GM18519 (cell line): ENCODE measurements around the gene PPP1R3F.

ENCODE experiments used
- ATAC-seq: cut with Tn5 transposase; IDR thresholded peaks from one replicate; pipeline ENCODE4 v1.9.1; 2021; ENCODE audit warnings: mild to moderate bottlenecking, moderate library complexity; ENCODE audit not compliant: unreplicated experiment, low FRiP score

PPP1R3F gene, protein sequence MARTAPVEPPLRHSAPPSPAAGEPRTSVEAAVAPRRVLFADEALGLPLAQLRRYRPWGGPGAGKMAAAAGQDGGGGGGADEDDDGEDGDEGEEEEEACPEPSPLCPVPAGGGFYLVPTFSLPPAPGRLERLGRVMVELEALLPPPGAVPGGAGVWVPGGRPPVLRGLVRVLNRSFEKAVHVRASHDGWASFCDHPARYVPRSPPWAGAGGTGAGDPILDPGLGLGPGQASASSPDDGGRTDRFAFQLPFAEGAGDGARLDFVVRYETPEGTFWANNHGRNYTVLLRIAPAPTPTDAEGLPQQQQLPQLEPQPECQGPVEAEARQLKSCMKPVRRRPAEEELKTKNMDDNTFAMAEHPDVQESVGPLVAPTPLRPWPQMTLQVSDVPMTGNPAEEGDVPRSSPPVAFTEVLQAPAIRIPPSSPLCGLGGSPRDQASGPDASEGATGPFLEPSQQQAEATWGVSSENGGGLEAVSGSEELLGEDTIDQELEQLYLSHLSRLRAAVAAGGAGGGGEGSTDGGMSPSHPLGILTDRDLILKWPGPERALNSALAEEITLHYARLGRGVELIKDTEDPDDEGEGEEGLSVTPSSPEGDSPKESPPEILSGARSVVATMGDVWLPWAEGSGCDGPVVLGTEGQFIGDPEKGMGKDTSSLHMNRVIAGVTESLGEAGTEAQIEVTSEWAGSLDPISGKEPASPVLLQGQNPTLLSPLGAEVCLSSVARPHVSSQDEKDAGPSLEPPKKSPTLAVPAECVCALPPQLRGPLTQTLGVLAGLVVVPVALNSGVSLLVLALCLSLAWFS

DNA sequence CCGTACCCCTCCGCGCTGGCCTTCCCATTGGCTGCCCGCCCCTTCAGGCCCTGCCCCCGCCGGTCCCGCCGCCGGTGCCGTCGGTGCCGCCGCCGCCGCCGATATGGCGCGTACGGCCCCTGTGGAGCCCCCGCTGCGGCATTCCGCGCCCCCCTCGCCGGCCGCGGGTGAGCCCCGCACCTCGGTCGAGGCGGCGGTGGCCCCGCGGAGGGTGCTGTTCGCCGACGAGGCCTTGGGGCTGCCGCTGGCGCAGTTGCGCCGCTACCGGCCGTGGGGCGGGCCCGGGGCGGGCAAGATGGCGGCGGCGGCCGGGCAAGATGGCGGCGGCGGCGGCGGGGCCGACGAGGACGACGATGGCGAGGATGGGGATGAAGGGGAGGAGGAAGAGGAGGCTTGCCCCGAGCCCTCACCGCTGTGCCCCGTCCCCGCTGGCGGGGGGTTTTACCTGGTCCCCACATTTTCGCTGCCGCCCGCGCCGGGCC, at the start of gene PPP1R3F:
Gene PPP1R3F (plus strand): TSS at position 27 of the 482 bp plus-strand sequence. CDS start 77 bp downstream, at position 104.
- ATAC-seq: peak; percentile 21

DNA sequence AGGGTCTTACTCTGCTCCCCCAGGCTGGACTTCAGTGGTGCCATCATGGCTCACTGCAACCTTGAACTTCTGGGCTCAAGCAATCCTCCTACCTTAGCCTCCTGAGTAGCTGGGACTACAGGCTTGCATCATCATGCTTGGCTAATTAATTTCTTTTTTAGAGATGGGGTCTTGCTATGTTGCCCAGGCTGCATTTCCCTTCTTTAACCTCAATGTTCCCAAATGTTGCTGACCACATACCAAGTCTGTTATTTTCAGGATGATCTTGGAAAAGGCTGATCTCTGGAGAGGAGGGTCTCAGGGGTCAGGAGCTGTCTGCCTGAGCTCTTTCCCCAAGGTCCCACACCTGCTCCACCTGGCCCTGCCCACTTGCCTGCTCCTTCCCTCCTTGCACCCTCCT, 49.5 kb upstream of the PPP1R3F start:
- no peak for ATAC-seq

DNA sequence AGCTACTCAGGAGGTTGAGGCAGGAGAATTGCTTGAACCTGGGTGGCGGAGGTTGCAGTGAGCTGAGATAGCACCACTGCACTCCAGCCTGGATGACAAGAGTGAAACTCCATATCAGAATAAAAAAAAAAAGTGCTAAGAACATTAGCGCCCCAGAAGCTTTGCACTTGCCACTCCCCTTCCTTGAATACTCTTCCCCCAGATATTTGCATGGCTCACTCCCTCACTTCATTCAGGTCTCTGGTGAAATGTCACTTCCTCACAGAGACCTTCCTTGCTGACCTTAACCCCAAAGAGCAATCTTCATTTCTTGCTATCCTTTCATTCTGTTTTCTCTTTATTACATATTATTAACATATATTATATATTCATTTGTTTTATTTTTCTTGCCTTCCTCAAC, 47.7 kb upstream of the PPP1R3F start:
- no peak for ATAC-seq

DNA sequence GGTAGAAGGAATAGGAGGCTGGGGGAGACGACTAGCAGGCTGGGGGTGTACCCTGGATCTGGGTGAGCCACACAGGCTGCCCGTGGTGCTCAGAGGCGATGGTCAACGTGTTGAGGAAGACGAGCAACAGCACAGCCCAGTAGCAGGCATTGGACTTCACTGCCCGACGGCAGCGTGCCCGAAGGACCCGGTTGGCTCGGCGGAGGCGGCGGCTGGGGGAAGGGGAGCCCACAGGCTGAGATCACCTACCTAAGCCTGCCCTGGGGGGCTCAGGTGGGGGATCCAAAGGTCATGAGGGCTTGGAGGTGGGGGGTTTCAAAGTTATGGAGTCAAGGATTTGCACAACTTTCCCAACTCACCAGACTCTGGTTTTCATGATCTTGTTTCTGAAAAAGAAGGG, 43.7 kb upstream of the PPP1R3F start:
- ATAC-seq: no peak

DNA sequence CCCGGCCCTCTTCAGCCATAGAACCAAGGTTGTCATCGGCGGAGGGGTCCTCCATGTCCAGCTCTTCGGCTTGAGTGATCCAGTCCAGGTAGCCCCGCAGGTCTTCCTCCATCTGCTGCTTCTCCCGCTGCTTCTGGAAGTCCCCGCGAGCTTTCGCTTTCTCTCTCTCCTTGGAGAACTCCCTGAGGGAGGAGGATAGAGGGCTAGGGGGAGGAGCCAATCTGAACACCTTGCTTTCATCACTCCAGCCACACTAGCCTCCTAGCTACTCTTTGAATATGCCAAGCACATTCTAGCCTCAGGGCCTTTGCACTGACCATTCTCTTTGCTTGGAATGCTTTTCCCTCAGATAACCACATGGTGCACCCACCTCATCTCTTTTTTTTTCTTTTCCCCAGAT, 42.6 kb upstream of the PPP1R3F start:
- ATAC-seq: no peak

DNA sequence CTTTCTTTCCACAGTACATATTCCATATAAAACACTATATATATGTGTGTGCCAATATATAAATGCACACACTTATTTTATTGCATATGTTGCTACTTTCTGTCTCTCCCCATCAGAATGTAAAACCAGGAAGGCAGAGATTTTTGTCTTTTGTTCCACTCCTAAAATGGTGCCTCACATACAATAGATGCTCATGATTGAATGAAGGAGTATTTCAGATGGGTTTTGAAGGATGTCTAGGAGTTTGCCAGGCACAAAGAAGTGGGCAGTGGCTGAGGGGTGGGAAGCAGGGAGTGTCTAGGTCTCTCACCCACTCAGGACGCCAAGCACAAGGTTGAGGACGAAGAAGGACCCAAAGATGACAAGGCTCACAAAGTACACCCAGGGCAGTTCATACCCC, 41.9 kb upstream of the PPP1R3F start:
- ATAC-seq: no peak

DNA sequence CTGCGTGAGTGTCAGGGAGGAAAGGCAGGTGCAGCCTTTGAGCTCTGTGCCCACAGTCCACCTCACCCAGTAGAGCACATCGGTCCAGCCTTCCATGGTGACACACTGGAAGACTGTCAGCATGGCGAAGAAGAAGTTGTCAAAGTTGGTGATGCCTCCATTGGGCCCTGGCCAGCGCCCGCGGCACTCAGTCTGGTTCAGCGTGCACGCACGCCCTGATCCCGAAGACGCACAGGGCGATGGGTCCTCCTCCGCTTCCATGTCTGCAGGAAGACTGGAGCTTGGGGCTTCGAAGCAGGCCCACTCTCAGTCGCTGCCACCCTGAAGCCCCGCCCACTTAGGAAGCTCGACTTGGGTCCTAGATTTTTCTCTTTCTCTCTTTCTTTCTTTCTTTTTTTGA, 41.4 kb upstream of the PPP1R3F start:
- no peak for ATAC-seq

DNA sequence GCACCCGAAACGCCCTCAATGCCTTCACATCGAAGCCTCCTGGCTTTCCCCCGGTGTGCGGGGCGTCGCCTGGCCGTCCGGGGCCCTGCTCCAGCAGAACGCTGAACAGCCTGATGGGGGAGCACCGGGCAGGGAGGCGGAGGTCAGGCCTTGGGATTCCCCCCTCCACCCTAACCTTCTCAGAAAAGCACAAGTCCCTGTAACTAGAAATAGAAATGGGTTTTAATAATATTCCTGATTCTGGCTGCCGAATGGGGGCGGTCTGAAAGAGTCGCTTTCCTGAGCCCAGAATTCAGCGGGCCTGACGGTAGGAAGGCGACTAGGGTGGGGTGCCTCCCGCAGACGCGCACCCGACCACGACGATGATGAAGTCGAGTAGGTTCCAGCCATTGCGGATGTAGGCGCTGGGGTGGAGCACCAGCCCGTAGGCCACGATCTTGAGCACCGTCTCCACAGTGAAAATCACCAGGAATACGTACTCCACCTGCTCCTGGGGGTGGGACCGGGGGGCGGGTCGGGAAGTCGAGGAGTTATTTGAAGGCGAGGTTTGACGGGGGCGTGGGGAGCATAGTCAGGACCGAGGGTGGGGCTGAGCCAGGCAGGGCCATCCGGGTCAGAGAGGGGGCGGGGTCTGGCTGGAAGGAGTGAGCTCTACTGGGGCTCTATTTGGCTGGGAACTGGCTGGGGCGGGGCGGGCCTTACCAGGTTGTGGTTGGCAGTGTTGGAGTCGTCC, 38.9 kb upstream of the PPP1R3F start:
- no peak for ATAC-seq

DNA sequence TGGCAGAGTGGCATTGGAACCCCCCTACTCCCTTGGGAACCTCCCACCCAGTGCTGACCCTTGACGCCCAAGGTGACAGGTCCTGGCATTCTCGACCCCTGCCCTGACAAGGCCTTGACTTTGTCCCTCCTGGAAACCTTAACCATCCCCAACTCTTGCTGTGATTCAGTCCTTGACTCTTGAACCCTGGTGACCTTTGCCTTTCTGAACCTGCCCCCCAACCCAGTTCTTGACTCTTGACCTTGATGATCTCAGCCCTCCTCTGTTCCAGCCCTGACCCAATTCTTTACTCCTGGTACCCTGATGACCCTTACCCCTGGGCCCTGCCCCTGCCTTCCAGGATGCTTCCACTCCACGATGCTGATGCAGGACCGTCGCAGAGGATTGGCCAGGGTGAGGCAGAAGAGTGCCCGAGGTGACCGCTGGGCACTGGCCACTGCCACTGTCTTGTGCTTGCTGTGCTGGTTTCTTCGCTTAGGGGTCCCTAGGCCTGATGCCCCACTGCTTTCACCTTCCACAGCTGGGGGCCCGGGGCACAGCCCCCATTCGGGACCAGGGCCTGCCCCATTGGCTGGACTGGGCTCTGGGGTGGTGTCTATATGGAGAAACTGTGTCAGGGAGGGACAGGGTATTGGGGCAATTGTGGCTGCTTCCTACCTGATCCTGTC, 38.1 kb upstream of the PPP1R3F start:
- no peak for ATAC-seq

DNA sequence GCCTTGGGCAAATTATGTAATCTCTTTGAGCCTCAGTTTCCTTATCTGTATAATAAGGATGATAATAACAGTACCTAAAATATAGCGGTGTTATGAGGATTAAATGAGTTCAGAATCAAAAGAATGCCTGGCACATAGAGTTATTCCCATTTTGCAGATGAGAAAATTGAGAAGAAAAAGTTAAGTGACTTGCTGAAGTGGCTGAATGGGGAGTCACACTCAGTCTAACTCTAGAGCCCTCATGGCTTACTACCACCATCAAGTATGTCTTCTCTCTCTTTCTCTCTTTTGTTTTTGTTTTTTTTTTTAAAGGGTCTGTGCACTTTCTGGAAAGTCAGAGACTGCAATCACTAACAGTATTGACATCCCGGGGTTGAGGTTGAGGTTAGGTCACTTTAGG, 37.1 kb upstream of the PPP1R3F start:
- ATAC-seq: no peak

DNA sequence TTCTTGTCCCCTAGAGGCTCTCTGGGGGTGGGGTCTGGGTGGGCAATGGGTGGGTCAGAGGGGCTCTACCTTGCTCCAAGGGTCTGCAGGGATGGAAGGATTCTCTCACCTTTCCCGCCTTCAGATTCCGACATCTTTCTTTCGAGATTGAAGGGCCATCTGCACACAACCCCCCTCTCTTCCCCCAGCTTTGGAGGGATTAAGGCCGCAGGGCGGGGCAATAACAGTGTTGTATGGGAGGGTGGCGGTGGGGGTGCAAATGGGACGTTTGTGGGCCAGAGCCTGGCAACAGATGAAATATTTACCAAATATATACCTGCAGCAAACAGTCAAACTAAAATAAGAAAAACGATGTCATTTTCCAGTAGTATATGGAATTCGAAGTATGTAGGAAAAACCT, 36.4 kb upstream of the PPP1R3F start, which contains the start of gene CACNA1F:
Gene CACNA1F (minus strand): TSS at position 165 of the 400 bp plus-strand sequence. CDS start 31 bp downstream, at position 134.
- ATAC-seq: no peak

DNA sequence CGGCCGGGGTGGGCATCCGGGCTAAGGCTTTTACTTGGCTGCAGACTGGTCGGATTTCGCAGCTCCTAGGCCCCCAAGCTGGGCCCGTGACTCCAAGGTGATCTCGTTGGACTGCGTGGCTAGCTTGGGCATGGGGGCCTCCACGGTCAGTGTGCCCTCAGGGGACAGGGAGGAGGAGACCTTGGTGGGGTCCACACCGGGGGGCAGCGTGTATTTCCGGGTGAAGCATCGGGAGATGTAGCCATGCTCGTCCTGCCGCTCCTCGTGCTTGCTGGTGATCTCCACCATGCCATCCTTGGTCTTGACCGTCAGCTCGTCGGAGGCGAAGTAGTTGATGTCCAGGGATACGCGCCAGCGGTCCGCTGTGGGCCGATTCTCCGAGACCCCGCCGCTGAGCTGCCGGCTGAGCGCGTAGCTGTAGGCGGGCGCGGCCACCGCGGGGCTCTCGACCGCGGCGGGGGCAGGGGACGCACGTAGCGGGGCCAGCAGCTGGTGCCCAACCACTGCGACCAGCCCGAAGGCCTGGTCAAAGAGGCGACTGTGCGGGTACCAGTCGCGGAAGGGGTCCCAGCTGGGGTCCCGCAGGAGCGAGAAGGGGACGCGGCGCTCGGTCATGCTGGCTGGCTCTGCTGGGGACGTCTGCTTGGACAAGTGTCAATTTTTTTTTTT, 35.6 kb upstream of the PPP1R3F start:
- ATAC-seq: no peak

DNA sequence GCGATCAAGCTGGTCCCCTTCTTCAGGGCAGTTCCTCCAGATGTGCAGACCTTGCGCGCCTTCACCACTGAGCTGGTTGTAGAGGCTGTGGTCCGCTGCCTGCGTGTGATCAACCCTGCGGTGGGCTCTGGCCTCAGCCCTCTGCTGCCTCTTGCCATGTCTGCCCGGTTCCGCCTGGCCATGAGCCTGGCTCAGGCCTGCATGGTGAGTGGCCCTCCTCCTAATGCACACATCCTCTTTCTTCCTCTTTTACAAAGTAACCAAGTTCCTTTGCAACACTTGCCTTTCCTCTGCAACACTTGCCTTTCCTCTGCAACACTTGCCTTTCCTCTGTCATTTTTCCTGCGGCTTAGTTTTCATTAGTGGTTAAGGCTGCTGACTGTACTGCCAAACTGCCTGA, 32.5 kb upstream of the PPP1R3F start:
- no peak for ATAC-seq

DNA sequence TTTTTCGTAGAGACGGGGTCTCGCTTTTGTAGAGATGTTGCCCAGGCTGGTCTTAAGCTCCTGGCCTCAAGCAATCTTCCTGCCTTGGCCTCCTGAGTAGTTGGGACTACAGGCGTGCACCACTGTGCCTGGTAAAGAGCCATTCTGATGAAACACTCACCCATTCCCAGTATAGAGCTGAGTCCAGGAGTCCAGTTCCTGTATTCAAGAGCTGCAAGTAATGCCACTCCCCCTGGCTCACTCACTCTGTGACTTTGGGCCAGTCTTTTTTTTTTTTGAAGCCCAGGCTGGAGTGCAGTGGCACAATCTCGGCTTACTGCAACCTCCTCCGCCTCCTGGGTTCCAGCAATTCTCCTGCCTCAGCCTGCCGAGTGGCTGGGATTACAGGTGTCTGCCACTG, 30.9 kb upstream of the PPP1R3F start:
- ATAC-seq: no peak

DNA sequence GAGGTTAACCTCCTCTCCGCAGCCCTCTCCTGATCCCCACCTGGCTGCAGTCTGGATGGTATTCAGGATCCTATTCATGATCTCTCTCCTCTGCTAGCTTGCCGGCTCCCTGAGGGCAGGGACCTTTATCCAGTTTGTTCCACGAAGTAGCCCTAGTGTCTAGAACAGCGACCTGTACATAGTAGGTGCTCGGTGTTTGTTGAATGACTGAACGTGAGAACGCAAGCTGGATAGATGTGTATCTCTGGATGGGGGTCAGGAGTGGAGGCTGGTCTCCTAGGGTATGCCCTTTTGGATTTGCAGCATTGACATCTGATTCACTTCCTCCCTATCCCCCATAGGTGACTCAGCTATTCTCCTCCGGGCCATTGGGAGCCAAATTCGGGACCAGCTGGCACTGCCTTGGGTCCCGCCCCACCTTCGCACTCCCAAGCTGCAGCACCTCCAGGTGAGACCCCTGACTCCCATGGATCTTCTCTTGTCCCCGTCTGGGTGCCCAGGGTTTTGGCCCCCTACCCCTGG, 27.0 kb upstream of the PPP1R3F start:
- no peak for ATAC-seq

DNA sequence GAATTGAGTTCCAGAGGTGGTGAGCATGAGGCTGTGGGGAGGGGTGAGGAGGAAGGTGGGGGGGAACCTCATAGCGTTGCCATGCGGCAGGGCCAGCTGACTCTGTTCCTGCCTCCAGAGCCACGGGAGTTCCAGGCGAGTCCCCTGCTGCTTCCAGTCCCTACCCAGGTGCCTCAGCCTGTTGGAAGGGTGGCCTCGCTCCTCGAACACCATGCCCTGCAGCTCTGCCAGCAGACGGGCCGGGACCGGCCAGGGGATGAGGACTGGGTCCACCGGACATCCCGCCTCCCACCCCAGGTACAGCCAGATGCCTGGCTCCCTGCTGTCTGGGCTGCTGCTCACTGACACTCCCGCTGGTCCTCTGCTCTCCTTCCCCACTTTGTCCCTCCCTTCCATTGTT, 26.4 kb upstream of the PPP1R3F start:
- ATAC-seq: no peak

DNA sequence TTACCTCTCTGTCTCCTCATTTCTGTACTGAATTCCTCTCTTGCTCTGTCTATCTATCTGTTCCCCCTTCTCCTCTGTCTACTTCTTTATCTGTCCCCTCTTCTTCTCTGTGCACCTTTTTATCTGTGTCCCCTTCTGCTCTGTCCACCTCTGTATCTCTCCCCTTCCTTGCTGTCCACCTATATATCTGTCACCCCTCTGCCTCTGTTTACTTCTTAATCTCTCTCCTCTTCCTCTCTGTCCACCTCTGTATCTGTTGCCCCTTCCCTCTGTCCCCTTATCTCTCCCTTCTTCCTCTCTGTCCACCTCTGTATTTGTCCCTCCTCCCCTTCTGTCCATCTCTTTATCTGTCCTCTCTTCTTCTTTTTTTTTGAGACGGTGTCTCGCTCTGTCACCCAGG, 25.4 kb upstream of the PPP1R3F start:
- ATAC-seq: no peak

DNA sequence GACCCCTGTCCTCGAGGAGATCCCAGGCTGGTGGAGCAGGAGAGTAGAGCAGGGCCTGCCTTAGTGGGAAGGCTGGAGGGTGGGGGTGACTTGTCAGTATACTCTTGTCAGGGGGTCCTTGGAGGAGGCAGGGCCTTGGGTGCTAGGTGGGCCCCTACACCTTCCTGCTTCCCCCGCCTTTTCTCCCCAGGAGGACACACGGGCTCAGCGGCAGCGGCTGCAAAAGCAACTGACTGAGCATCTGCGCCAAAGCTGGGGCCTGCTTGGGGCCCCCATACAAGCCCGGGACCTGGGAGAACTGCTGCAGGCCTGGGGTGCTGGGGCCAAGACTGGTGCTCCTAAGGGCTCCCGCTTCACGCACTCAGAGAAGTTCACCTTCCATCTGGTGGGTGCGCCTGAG, 23.1 kb upstream of the PPP1R3F start:
- ATAC-seq: no peak

DNA sequence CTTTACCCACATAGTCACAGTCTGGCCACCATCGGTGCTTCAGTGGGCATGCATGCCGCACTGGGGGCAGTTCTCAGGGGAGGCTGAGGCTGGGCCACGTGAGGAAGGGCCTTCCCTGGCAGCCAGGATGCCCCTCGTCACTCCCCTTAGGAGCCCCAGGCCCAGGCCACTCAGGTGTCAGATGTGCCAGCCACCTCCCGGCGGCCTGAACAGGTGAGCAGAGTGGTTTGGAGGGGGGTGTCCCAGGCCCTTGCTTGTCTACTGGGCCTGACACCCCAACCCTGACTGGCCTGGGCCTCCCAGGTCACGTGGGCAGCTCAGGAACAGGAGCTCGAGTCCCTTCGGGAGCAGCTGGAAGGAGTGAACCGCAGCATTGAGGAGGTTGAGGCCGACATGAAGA, 22.2 kb upstream of the PPP1R3F start:
- no peak for ATAC-seq
